Activated CD4-positive, alpha-beta T cell treated with anti-CD3 and anti-CD28 coated beads, Interleukin-2, amount 10 ng/mL, durations not matched to agents 24 days and 14 days (primary cell): ENCODE data around the gene SSUH2. TPM values are rescaled to one million over a fixed set of nuclear protein-coding genes. Genes with fewer than 3 reads are reported as not detected.
"Not testable (repeated sequence)": the region's sequence is repeated elsewhere in the genome, so short reads cannot be mapped to it uniquely, and the experiment has no call there.

Source experiments
- DNase-seq: peaks from one replicate; pipeline ENCODE4 v3.0.0; 2022
- H3K27ac Mint-ChIP-seq: one replicate; pipeline ENCODE4 v1.8.0; 2022; ENCODE audit warnings: mild to moderate bottlenecking, mixed read lengths
- H3K27me3 Mint-ChIP-seq: one replicate; pipeline ENCODE4 v1.8.0; 2022; ENCODE audit warnings: mixed read lengths
- H3K36me3 Mint-ChIP-seq: one replicate; pipeline ENCODE4 v1.8.0; 2022; ENCODE audit warnings: low read depth, mild to moderate bottlenecking, mixed read lengths
- H3K4me1 Mint-ChIP-seq: one replicate; pipeline ENCODE4 v1.8.0; 2021; ENCODE audit warnings: mixed read lengths
- H3K4me3 Mint-ChIP-seq: one replicate; pipeline ENCODE4 v1.8.0; 2022; ENCODE audit warnings: mild to moderate bottlenecking, moderate library complexity, mixed read lengths
- H3K9me3 Mint-ChIP-seq: one replicate; pipeline ENCODE4 v1.8.0; 2021; ENCODE audit warnings: mixed read lengths
- intact Hi-C: fragments of 100-400 bp; cut with micrococcal nuclease; formaldehyde crosslinking; loops from one replicate; pipeline ENCODE4 v1.15.1; 2023
- total RNA-seq: library from RNA; stranded (reverse); gene quantifications from 2 replicates; pipeline ENCODE4 v1.2.3, GENCODE V29; 2022

The SSUH2 gene
- total RNA-seq, 1 donor from 2014 or later, result not detected

- Mint-ChIP-seq H3K27ac (no peak overlapping the region), H3K9me3 (no peaks in the 10 kb centered on the region), H3K27me3 (no peaks in the 10 kb centered on the region), H3K4me3 (no peak overlapping the region), H3K36me3 (no peaks in the 10 kb centered on the region), H3K4me1 (no peaks in the 10 kb centered on the region)
- intact Hi-C loops, result no loop called here
- no peak for DNase-seq
These were observed 41.4 kb downstream of the SSUH2 start for GRCh38 chr3:8603115-8603710.

GRCh38 chr3:8600457-8600856 is 44.1 kb downstream of the SSUH2 start:
- intact Hi-C loops, result no loop called here
- Mint-ChIP-seq H3K27ac (no peak overlapping the region), H3K4me3 (no peak overlapping the region), H3K27me3 (no peaks in the 10 kb centered on the region), H3K9me3 (no peaks in the 10 kb centered on the region), H3K36me3 (no peaks in the 10 kb centered on the region), H3K4me1 (no peaks in the 10 kb centered on the region)
- DNase-seq, result no peak

GRCh38 chr3:8599146-8599545 is 45.5 kb downstream of the SSUH2 start:
- intact Hi-C loops, result no loop called here
- Mint-ChIP-seq H3K4me1 (no peaks in the 10 kb centered on the region), H3K27ac (no peak overlapping the region), H3K4me3 (no peak overlapping the region), H3K27me3 (no peaks in the 10 kb centered on the region), H3K36me3 (no peaks in the 10 kb centered on the region), H3K9me3 (no peaks in the 10 kb centered on the region)
- no peak for DNase-seq

GRCh38 chr3:8597219-8597853 is 47.3 kb downstream of the SSUH2 start:
- intact Hi-C loops, result no loop called here
- H3K36me3 Mint-ChIP-seq, result no peaks in the 10 kb centered on the region
- no peak overlapping the region for H3K27ac Mint-ChIP-seq
- H3K9me3 Mint-ChIP-seq, result no peaks in the 10 kb centered on the region
- no peak overlapping the region for H3K4me3 Mint-ChIP-seq
- no peaks in the 10 kb centered on the region for H3K4me1 Mint-ChIP-seq
- no peak for DNase-seq
- no peaks in the 10 kb centered on the region for H3K27me3 Mint-ChIP-seq

- Mint-ChIP-seq H3K36me3 (no peaks in the 10 kb centered on the region), H3K9me3 (no peaks in the 10 kb centered on the region), H3K4me3 (no peak overlapping the region), H3K4me1 (no peaks in the 10 kb centered on the region), H3K27ac (no peak overlapping the region), H3K27me3 (no peaks in the 10 kb centered on the region)
- intact Hi-C loops, result no loop called here
- no peak for DNase-seq
These were observed 48.0 kb downstream of the SSUH2 start for GRCh38 chr3:8596321-8597218.

GRCh38 chr3:8595695-8596115 is 48.9 kb downstream of the SSUH2 start:
- Mint-ChIP-seq H3K4me3 (no peak overlapping the region), H3K27ac (no peak overlapping the region), H3K9me3 (no peaks in the 10 kb centered on the region), H3K36me3 (no peaks in the 10 kb centered on the region), H3K4me1 (no peaks in the 10 kb centered on the region), H3K27me3 (no peaks in the 10 kb centered on the region)
- no peak for DNase-seq
- intact Hi-C loops, result no loop called here

- no peaks in the 10 kb centered on the region for H3K4me1 Mint-ChIP-seq
- H3K27ac Mint-ChIP-seq, result no peak overlapping the region
- H3K9me3 Mint-ChIP-seq, result no peaks in the 10 kb centered on the region
- DNase-seq, result no peak
- no peak overlapping the region for H3K4me3 Mint-ChIP-seq
- intact Hi-C loops, result no loop called here
- H3K27me3 Mint-ChIP-seq, result no peaks in the 10 kb centered on the region
- H3K36me3 Mint-ChIP-seq, result no peaks in the 10 kb centered on the region
These were observed 49.3 kb downstream of the SSUH2 start for GRCh38 chr3:8595252-8595651.

GRCh38 chr3:8593021-8593827 is 51.4 kb downstream of the SSUH2 start:
- intact Hi-C loops, result no loop called here
- Mint-ChIP-seq H3K27me3 (no peaks in the 10 kb centered on the region), H3K36me3 (no peaks in the 10 kb centered on the region), H3K9me3 (no peaks in the 10 kb centered on the region), H3K4me1 (no peaks in the 10 kb centered on the region), H3K4me3 (no peak overlapping the region), H3K27ac (no peak overlapping the region)
- no peak for DNase-seq

- Mint-ChIP-seq H3K36me3 (no peaks in the 10 kb centered on the region), H3K27ac (no peak overlapping the region), H3K9me3 (no peaks in the 10 kb centered on the region), H3K4me3 (no peak overlapping the region), H3K27me3 (peaks cover 3% of the 10 kb centered on the region), H3K4me1 (no peaks in the 10 kb centered on the region)
- no peak for DNase-seq
- intact Hi-C loops, result no loop called here
These were observed 54.6 kb downstream of the SSUH2 start for GRCh38 chr3:8589880-8590556.

- intact Hi-C loops, result no loop called here
These were observed 59.9 kb downstream of the SSUH2 start for GRCh38 chr3:8584661-8585060.

GRCh38 chr3:8581806-8582445 is 62.7 kb downstream of the SSUH2 start:
- Mint-ChIP-seq H3K4me1 (no peaks in the 10 kb centered on the region), H3K9me3 (no peaks in the 10 kb centered on the region), H3K27ac (no peak overlapping the region), H3K36me3 (no peaks in the 10 kb centered on the region), H3K4me3 (no peak overlapping the region), H3K27me3 (peaks cover 3% of the 10 kb centered on the region)
- no peak for DNase-seq
- intact Hi-C loops, result no loop called here

More at GRCh38 chr3:8584661-8585060, 59.9 kb downstream of the SSUH2 start:
- Mint-ChIP-seq H3K9me3 (no peaks in the 10 kb centered on the region), H3K27ac (no peak overlapping the region), H3K36me3 (no peaks in the 10 kb centered on the region), H3K4me3 (no peak overlapping the region), H3K27me3 (peaks cover 3% of the 10 kb centered on the region), H3K4me1 (no peaks in the 10 kb centered on the region)
- no peak for DNase-seq

GRCh38 chr3:8581373-8581772 is 63.2 kb downstream of the SSUH2 start:
- Mint-ChIP-seq H3K27me3 (peaks cover 3% of the 10 kb centered on the region), H3K36me3 (no peaks in the 10 kb centered on the region), H3K4me1 (no peaks in the 10 kb centered on the region), H3K9me3 (no peaks in the 10 kb centered on the region), H3K4me3 (no peak overlapping the region), H3K27ac (no peak overlapping the region)
- no peak for DNase-seq
- intact Hi-C loops, result no loop called here

- H3K36me3 Mint-ChIP-seq, H3K27me3 Mint-ChIP-seq, H3K4me3 Mint-ChIP-seq, DNase-seq, H3K27ac Mint-ChIP-seq, H3K9me3 Mint-ChIP-seq, H3K4me1 Mint-ChIP-seq, intact Hi-C loops: not testable (repeated sequence)
These were observed 64.2 kb downstream of the SSUH2 start for GRCh38 chr3:8580434-8580833.
